ENCODE data around the gene KNCN. TPM values are rescaled to one million over a fixed set of nuclear protein-coding genes. Genes with fewer than 3 reads are reported as not detected.

KNCN gene
- total and polyA plus RNA-seq, 10 of the 15 experiments (the other 5 are each of a cell fraction or from before 2014, with no cell fraction given), result not detected

DNA sequence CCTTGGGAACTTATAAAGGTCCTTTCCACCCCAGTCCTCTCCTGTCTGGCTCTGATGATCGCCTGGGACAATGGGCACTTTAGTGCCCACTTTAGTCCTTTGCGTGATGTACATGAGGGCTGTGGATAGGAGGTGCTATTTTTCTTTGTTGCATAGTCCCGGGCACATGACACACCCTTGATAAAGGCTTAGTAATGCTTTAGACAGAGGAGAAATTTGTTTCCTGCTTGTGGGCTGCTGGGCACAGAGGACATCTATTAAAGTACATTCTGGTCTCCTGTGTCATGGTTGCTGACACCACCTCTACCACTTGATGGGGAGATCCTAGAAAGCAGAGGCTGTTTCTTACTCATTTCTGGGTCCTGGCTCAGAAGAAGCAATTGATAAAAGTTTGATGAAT, 5.4 kb upstream of the KNCN start:
- Histone ChIP-seq H3K4me3 (no peak overlapping the region), H3K9me3 (replicated peaks; ENCODE audit: control insufficient read depth, insufficient read depth, low read length) (no peaks in the 10 kb centered on the region), H3K4me1 (ENCODE audit: control insufficient read depth, insufficient read depth, low read length) (no peaks in the 10 kb centered on the region), H3K79me2 (ENCODE audit: control insufficient read depth, insufficient read depth, low read length) (no peaks in the 10 kb centered on the region), H3K27ac (ENCODE audit: control insufficient read depth, insufficient read depth) (no peak overlapping the region), H3K27me3 (replicated peaks in 1 of 2; ENCODE audit: control insufficient read depth in 2 of 2, insufficient read depth in 2 of 2, low read length in 1 of 2) (peaks cover 0 to 1% of the 10 kb centered on the region in 2 experiments; a peak in 1 of 4 replicates), H3K4me2 (ENCODE audit: control insufficient read depth, insufficient read depth) (no peak overlapping the region), H3K9ac (ENCODE audit: control insufficient read depth, insufficient read depth, low read length) (no peak overlapping the region), H4K20me1 (ENCODE audit: control insufficient read depth, insufficient read depth) (no peaks in the 10 kb centered on the region), H3K36me3 (ENCODE audit: control insufficient read depth in 2 of 2, insufficient read depth in 2 of 2, low read length in 1 of 2) (peaks cover 0 to 3% of the 10 kb centered on the region in 2 experiments; a peak in 2 of 4 replicates), H2AFZ (ENCODE audit: control insufficient read depth, low read depth, low read length) (no peak overlapping the region)
- ATAC-seq (no peak), DNase-seq (ENCODE audit: low read depth, low spot score) (no peak), FAIRE-seq (no peak)
- TF ChIP-seq HDGF (IDR thresholded peaks at IDR 0.05) (no peak), ZZZ3 (IDR thresholded peaks at IDR 0.05; ENCODE audit: control insufficient read depth, insufficient read length, low read depth) (no peak), ZNF274 (IDR thresholded peaks at IDR 0.05; ENCODE audit: insufficient read depth, insufficient read length) (no peak), TARDBP (IDR thresholded peaks at IDR 0.05; ENCODE audit: borderline replicate concordance) (no peak), TCF12 (IDR thresholded peaks at IDR 0.05; ENCODE audit: low read depth, low read length) (no peak), CBX3 (IDR thresholded peaks at IDR 0.05; ENCODE audit: borderline replicate concordance, low read depth) (no peak), RUNX3 (IDR thresholded peaks at IDR 0.05; ENCODE audit: low read length) (no peak), RCOR1 (conservative IDR thresholded peaks at IDR 0.05; ENCODE audit: low read depth, low read length) (no peak), SP1 (IDR thresholded peaks at IDR 0.05; ENCODE audit: low read depth, low read length) (no peak), NR2C2 (IDR thresholded peaks at IDR 0.05; ENCODE audit: borderline replicate concordance, control insufficient read depth, insufficient read length, low read depth) (no peak), ATF7 (IDR thresholded peaks at IDR 0.05; ENCODE audit: low read depth) (no peak), CTCF (IDR thresholded peaks at IDR 0.05 in 2 of 3, conservative IDR thresholded peaks at IDR 0.05 in 1 of 3; ENCODE audit: control insufficient read depth in 2 of 3, extremely low read depth in 1 of 3, insufficient read depth in 1 of 3, low read depth in 3 of 3, low read length in 3 of 3) (no peak), BCL3 (IDR thresholded peaks at IDR 0.05; ENCODE audit: borderline replicate concordance, insufficient read depth, low read depth, low read length, poor library complexity, severe bottlenecking) (no peak), CBFB (IDR thresholded peaks at IDR 0.05; ENCODE audit: low read depth) (no peak), ZBED1 (IDR thresholded peaks at IDR 0.05; ENCODE audit: borderline replicate concordance) (no peak), FOXM1 (IDR thresholded peaks at IDR 0.05; ENCODE audit: low read depth, low read length) (no peak), PAX5 (IDR thresholded peaks at IDR 0.05; ENCODE audit: borderline replicate concordance, low read depth, low read length) (no peak), SMAD1 (IDR thresholded peaks at IDR 0.05; ENCODE audit: low read depth, partially characterized antibody) (no peak), MEF2A (IDR thresholded peaks at IDR 0.05; ENCODE audit: insufficient read depth, low read depth, low read length) (no peak), ZNF687 (IDR thresholded peaks at IDR 0.05) (no peak)
- RAD21 ChIA-PET (ENCODE audit: unreplicated experiment), result no interaction called here
- CTCF ChIA-PET, result no interaction called here
- BruUV-seq (replicated peaks), result no TSS peak
- 88% methylated on average over 3 of the region's 3 CpGs for WGBS (ENCODE audit: insufficient coverage, insufficient replicate concordance, low lambda C conversion rate, missing lambda C conversion rate)
- intact Hi-C loops (cut with micrococcal nuclease; ENCODE audit: unreplicated experiment), result no loop called here
- SMC1A ChIA-PET (ENCODE audit: uncharacterized antibody, unreplicated experiment), result no interaction called here
- POLR2A ChIA-PET, result no interaction called here
- in situ Hi-C loops (cut with MboI), result no loop called here
